K562 (cell line): ENCODE results near the gene USF2. TPM values are rescaled to one million over a fixed set of nuclear protein-coding genes. Genes with fewer than 3 reads are reported as not detected.

ENCODE experiments used
- BCLAF1 ChIP-seq, 2 experiments: fragments of 450-650 bp in 1 of 2; IDR thresholded peaks; 2 replicates each; pipeline ENCODE4 v1.6.1; 2011 to 2017; ENCODE audit warnings: low read depth in 2 of 2, antibody characterized with exemption in 1 of 2, borderline replicate concordance in 1 of 2, low read length in 1 of 2, mild to moderate bottlenecking in 1 of 2, mixed read lengths in 1 of 2; ENCODE audit not compliant: control insufficient read depth in 1 of 2
- JUND ChIP-seq, 2 experiments: IDR thresholded peaks; 2 replicates in 1 of 2; 3 replicates in 1 of 2; pipeline ENCODE4 v1.6.1; 2011; ENCODE audit warnings: borderline replicate concordance in 2 of 2, low read depth in 2 of 2, low read length in 2 of 2, improper control_type of control experiment in 1 of 2, missing biosample characterization in 1 of 2, missing genetic modification characterization in 1 of 2, missing genetic modification reagents in 1 of 2
- KDM5B ChIP-seq: fragments of 200-600 bp; sonication (generic); IDR thresholded peaks from 2 replicates; pipeline ENCODE4 v1.6.1; 2012; ENCODE audit warnings: low read depth, mild to moderate bottlenecking, moderate library complexity, low read length, control low read depth, inconsistent platforms; ENCODE audit not compliant: insufficient replicate concordance
- MTA1 ChIP-seq: fragments of 450-650 bp; IDR thresholded peaks from 2 replicates; pipeline ENCODE4 v1.6.1; 2017; ENCODE audit warnings: borderline replicate concordance
- PCBP1 ChIP-seq: fragments of 200-400 bp; formaldehyde crosslinking; IDR thresholded peaks from 2 replicates; pipeline ENCODE4 v1.6.1; 2018; ENCODE audit warnings: mild to moderate bottlenecking, low read depth, low read length; ENCODE audit not compliant: poor library complexity, severe bottlenecking
- POLR2H ChIP-seq: IDR thresholded peaks from 2 replicates; pipeline ENCODE4 v1.6.1; 2016; ENCODE audit warnings: missing genetic modification characterization, low read depth, mild to moderate bottlenecking, control low read depth, missing compliant biosample characterization, moderate library complexity
- SUPT5H ChIP-seq: fragments of 450-650 bp; IDR thresholded peaks from 2 replicates; pipeline ENCODE4 v1.6.1; 2016
- U2AF1 ChIP-seq: fragments of 200-400 bp; formaldehyde crosslinking; optimal IDR thresholded peaks from 2 replicates; pipeline ENCODE3; 2017; ENCODE audit warnings: mild to moderate bottlenecking, low read depth, low read length, moderate library complexity
- ZBTB40 ChIP-seq, 2 experiments: fragments of 450-650 bp in 1 of 2; sonication (generic) in 1 of 2; formaldehyde crosslinking in 1 of 2; IDR thresholded peaks; 2 replicates each; pipeline versions ENCODE4 v1.7.1 to v1.9.0; 2016 to 2022; ENCODE audit warnings: inconsistent platforms in 1 of 2, mild to moderate bottlenecking in 1 of 2, missing genetic modification reagents in 1 of 2
- ZNF146 ChIP-seq: IDR thresholded peaks from one replicate; pipeline ENCODE4 v1.6.1; 2018; ENCODE audit warnings: missing compliant biosample characterization; ENCODE audit not compliant: unreplicated experiment
- ZNF224 ChIP-seq: sonication (generic); formaldehyde crosslinking; IDR thresholded peaks from 2 replicates; pipeline ENCODE4 v1.8.0; 2022; ENCODE audit warnings: mild to moderate bottlenecking, missing genetic modification reagents
- polyA plus RNA-seq, 8 experiments: library from polyadenylated mRNA; depleted of rRNA in 4 of 8; stranded (reverse) in 5 of 8; unstranded in 3 of 8; fragments of >200 nt; fragmentation: Nextera tagmentation in 2 of 8; fragmentation: Illumina TruSeq in 1 of 8; extraction: Ambion mirVana in 2 of 8; extraction: Trizol in 1 of 8; gene quantifications; 2 replicates each; pipeline versions ENCODE4 v1.2.1 to v1.2.3, GENCODE V29; 2011 to 2014; ENCODE audit warnings: inconsistent platforms in 1 of 8, missing spikeins in 1 of 8
- total RNA-seq, 7 experiments: library from RNA; depleted of rRNA in 6 of 7; stranded (reverse); fragments of >200 nt in 6 of 7; fragmentation: Illumina TruSeq in 2 of 7; extraction: Trizol in 2 of 7; gene quantifications; 2 replicates each; pipeline versions ENCODE4 v1.2.1 to v1.2.3, GENCODE V29; 2011 to 2021; ENCODE audit warnings: low replicate concordance in 1 of 7
- TF ChIP-seq, protein P1 (sequence below): fragments of 250-450 bp; sonication (Bioruptor Pico); IDR thresholded peaks from 2 replicates; pipeline ENCODE4 v1.8.0; 2022; ENCODE audit warnings: moderate library complexity, mild to moderate bottlenecking, inconsistent platforms

USF2 gene
- total and polyA plus RNA-seq, 9 of the 15 experiments (the other 6 are each of a cell fraction or from before 2014, with no cell fraction given), result 0.27 to 93.7 (median 58.4) TPM

- TF ChIP-seq ZBTB40 (IDR thresholded peaks at IDR 0.05) (peak; percentile 89), ZBTB40 (CRISPR knock-in tag; IDR thresholded peaks at IDR 0.05) (no peak), SUPT5H (peak; percentile 93), ZNF224 (no peak), BCLAF1 (IDR thresholded peaks at IDR 0.05; ENCODE audit: borderline replicate concordance in 1 of 2, control insufficient read depth in 1 of 2, low read depth in 2 of 2, low read length in 1 of 2) (peak; percentile 13 to 97; a peak in 2 of 4 replicates), U2AF1 (peak; percentile 90), JUND (IDR thresholded peaks at IDR 0.05; ENCODE audit: borderline replicate concordance, low read depth, low read length) (peak; percentile 94), JUND (tag; IDR thresholded peaks at IDR 0.05; ENCODE audit: borderline replicate concordance, low read depth, low read length) (no peak; the same call in 2 of the 3 replicates), POLR2H (tag) (peak; percentile 90), MTA1 (0 out of 2 replicates have a peak, but pooled peaks have one; percentile 17), ZNF146 (CRISPR knock-in tag) (no peak), KDM5B (peak; percentile 99), PCBP1 (peak; percentile 58)
- TF ChIP-seq, protein P1, sequence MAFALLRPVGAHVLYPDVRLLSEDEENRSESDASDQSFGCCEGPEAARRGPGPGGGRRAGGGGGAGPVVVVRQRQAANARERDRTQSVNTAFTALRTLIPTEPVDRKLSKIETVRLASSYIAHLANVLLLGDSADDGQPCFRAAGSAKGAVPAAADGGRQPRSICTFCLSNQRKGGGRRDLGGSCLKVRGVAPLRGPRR, result no peak
Observed at GRCh38 chr19:35248310-35249145, 20.2 kb upstream of the USF2 start, which contains the start of gene LSR (continued).
